HG03457 (cell line): ENCODE data around the gene TCP11.
"Not testable (repeated sequence)": the region's sequence is repeated elsewhere in the genome, so short reads cannot be mapped to it uniquely, and the experiment has no call there.

Experiments
- ATAC-seq: cut with Tn5 transposase; IDR thresholded peaks from one replicate; pipeline ENCODE4 v1.9.1; 2021; ENCODE audit warnings: moderate number of reproducible peaks; ENCODE audit not compliant: unreplicated experiment

Gene TCP11

GRCh38 chr6:35148167-35148741 is 7.1 kb upstream of the TCP11 start:
- no peak for ATAC-seq

- ATAC-seq = no peak
Observed at GRCh38 chr6:35147486-35147885, 6.3 kb upstream of the TCP11 start.

GRCh38 chr6:35147026-35147425 is 5.9 kb upstream of the TCP11 start:
- no peak for ATAC-seq

- no peak for ATAC-seq
Observed at GRCh38 chr6:35146453-35146852, 5.3 kb upstream of the TCP11 start.

- no peak for ATAC-seq
Observed at GRCh38 chr6:35145757-35146156, 4.6 kb upstream of the TCP11 start.

- ATAC-seq = no peak
Observed at GRCh38 chr6:35142588-35143569, 1.7 kb upstream of the TCP11 start.

- no peak for ATAC-seq
Observed at GRCh38 chr6:35140639-35141006, 516 bp downstream of the TCP11 start.

- no peak for ATAC-seq
Observed at GRCh38 chr6:35139924-35140638, 1.1 kb downstream of the TCP11 start.

- no peak for ATAC-seq
Observed at GRCh38 chr6:35139470-35139869, 1.7 kb downstream of the TCP11 start.

GRCh38 chr6:35138191-35138590 is 2.9 kb downstream of the TCP11 start:
- not testable (repeated sequence) for ATAC-seq

- no peak for ATAC-seq
Observed at GRCh38 chr6:35136185-35136584, 5.0 kb downstream of the TCP11 start.

- ATAC-seq = no peak
Observed at GRCh38 chr6:35128496-35128895, 12.6 kb downstream of the TCP11 start.

GRCh38 chr6:35128042-35128441 is 13.1 kb downstream of the TCP11 start:
- no peak for ATAC-seq

- ATAC-seq = no peak
Observed at GRCh38 chr6:35124356-35124755, 16.8 kb downstream of the TCP11 start.

GRCh38 chr6:35120746-35121145 is 20.4 kb downstream of the TCP11 start:
- ATAC-seq = no peak

- ATAC-seq = no peak
Observed at GRCh38 chr6:35108309-35108885, 32.7 kb downstream of the TCP11 start.

GRCh38 chr6:35107761-35108160 is 33.4 kb downstream of the TCP11 start:
- not testable (repeated sequence) for ATAC-seq

GRCh38 chr6:35107208-35107607 is 33.9 kb downstream of the TCP11 start:
- not testable (repeated sequence) for ATAC-seq

GRCh38 chr6:35106061-35106460 is 35.1 kb downstream of the TCP11 start:
- not testable (repeated sequence) for ATAC-seq

- no peak for ATAC-seq
Observed at GRCh38 chr6:35105078-35105477, 36.1 kb downstream of the TCP11 start.

GRCh38 chr6:35099116-35099515 is 42.0 kb downstream of the TCP11 start:
- ATAC-seq = no peak
